Karpas-422 (cell line): ENCODE data around the gene ALS2. TPM values are rescaled to one million over a fixed set of nuclear protein-coding genes. Genes with fewer than 3 reads are reported as not detected.
"Not testable (repeated sequence)": the region's sequence is repeated elsewhere in the genome, so short reads cannot be mapped to it uniquely, and the experiment has no call there.

Experiments
- DNase-seq: peaks from one replicate; pipeline ENCODE4 v3.0.0-alpha.2; 2015
- H2AFZ ChIP-seq: fragments of 200-600 bp; sonication (generic); 2 replicates; pipeline ENCODE4 v1.6.1; 2014; ENCODE audit warnings: antibody characterized with exemption, low read length, mixed read lengths
- H3K27ac ChIP-seq: fragments of 200-600 bp; sonication (generic); 2 replicates; pipeline ENCODE4 v1.5.1; 2014; ENCODE audit warnings: mild to moderate bottlenecking, low read length, moderate library complexity
- H3K27me3 ChIP-seq: fragments of 200-600 bp; sonication (generic); 2 replicates; pipeline ENCODE4 v1.6.1; 2014; ENCODE audit warnings: low read length, mixed read lengths
- H3K36me3 ChIP-seq: fragments of 200-600 bp; sonication (generic); 2 replicates; pipeline ENCODE4 v1.6.1; 2014; ENCODE audit warnings: low read length, mixed read lengths; ENCODE audit not compliant: insufficient read depth
- H3K4me1 ChIP-seq: fragments of 200-600 bp; sonication (generic); 2 replicates; pipeline ENCODE4 v1.6.1; 2014; ENCODE audit warnings: mild to moderate bottlenecking, low read length, mixed read lengths
- H3K4me2 ChIP-seq: fragments of 200-600 bp; sonication (generic); 2 replicates; pipeline ENCODE4 v1.6.1; 2014; ENCODE audit warnings: low read length, low read depth, mild to moderate bottlenecking; ENCODE audit not compliant: poor library complexity, severe bottlenecking
- H3K4me3 ChIP-seq: fragments of 200-600 bp; sonication (generic); 2 replicates; pipeline ENCODE4 v1.5.1; 2014; ENCODE audit warnings: mild to moderate bottlenecking, antibody characterized with exemption, low read length, mixed read lengths
- H3K79me2 ChIP-seq: fragments of 200-600 bp; sonication (generic); 2 replicates; pipeline ENCODE4 v1.6.1; 2014; ENCODE audit warnings: mild to moderate bottlenecking, low read length, mixed read lengths
- H3K9ac ChIP-seq: fragments of 200-600 bp; sonication (generic); 2 replicates; pipeline ENCODE4 v1.6.0; 2014; ENCODE audit warnings: low read length
- H3K9me2 ChIP-seq: fragments of 200-600 bp; sonication (generic), shearing (Covaris generic); replicated peaks from 2 replicates; pipeline ENCODE4 v1.6.0; 2014; ENCODE audit warnings: mild to moderate bottlenecking, low read length, moderate library complexity; ENCODE audit not compliant: insufficient read depth
- H3K9me3 ChIP-seq: fragments of 300-700, 200-600 bp; sonication (generic); 2 replicates; pipeline ENCODE4 v1.6.1; 2014; ENCODE audit warnings: low read length, mixed read lengths
- H4K20me1 ChIP-seq: fragments of 200-600 bp; sonication (generic); 2 replicates; pipeline ENCODE4 v1.6.1; 2014; ENCODE audit warnings: mild to moderate bottlenecking, antibody characterized with exemption, low read length, low read depth; ENCODE audit not compliant: insufficient read depth
- total RNA-seq: library from RNA; depleted of rRNA; stranded (reverse); fragments of >200 nt; shearing (Covaris generic); gene quantifications from 2 replicates; pipeline ENCODE4 v1.2.3, GENCODE V29; 2014; ENCODE audit warnings: low replicate concordance

Gene ALS2
- total RNA-seq, 1 experiment from 2014 or later, result 13.9 TPM

GRCh38 chr2:201813996-201814760 lies 33.4 kb upstream of the ALS2 start:
- H3K79me2 ChIP-seq, result no peaks in the 10 kb centered on the region
- DNase-seq, result no peak
- no peaks in the 10 kb centered on the region for H3K27me3 ChIP-seq
- H3K9me3 ChIP-seq, result no peaks in the 10 kb centered on the region
- H3K9ac ChIP-seq, result no peak overlapping the region
- H3K4me1 ChIP-seq, result no peaks in the 10 kb centered on the region
- H3K27ac ChIP-seq, result no peak overlapping the region
- H3K4me2 ChIP-seq, result no peak overlapping the region
- no peak overlapping the region for H2AFZ ChIP-seq
- H3K36me3 ChIP-seq, result no peaks in the 10 kb centered on the region
- H4K20me1 ChIP-seq, result no peaks in the 10 kb centered on the region
- H3K4me3 ChIP-seq, result no peak overlapping the region
- H3K9me2 ChIP-seq, result no peaks in the 10 kb centered on the region

DNA sequence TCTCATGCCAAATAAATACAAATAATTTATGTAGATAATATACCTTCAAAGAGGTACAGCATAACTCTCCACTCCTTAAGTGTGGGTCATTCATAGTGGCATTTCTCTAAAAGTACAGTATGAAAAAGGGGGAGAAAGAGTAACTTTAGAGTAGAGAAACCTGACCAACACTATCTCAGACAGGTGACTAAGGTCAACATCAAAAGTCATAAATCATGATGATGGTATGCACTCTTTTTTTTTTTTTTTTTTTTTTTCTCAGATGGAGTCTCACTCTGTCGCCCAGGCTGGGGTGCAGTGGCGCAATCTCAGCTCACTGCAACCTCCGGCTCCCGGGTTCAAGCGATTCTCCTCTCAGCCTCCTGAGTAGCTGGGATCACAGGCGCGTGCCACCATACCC lies 29.9 kb upstream of the ALS2 start:
- not testable (repeated sequence) for H3K36me3 ChIP-seq, H4K20me1 ChIP-seq, DNase-seq

GRCh38 chr2:201809633-201810032 lies 28.9 kb upstream of the ALS2 start:
- Histone ChIP-seq H3K36me3 (no peaks in the 10 kb centered on the region), H3K9ac (no peak overlapping the region), H3K4me1 (peaks cover 13% of the 10 kb centered on the region), H3K79me2 (no peaks in the 10 kb centered on the region), H3K9me3 (no peaks in the 10 kb centered on the region), H2AFZ (no peak overlapping the region), H3K9me2 (no peaks in the 10 kb centered on the region), H3K27me3 (no peaks in the 10 kb centered on the region), H3K4me2 (no peak overlapping the region), H3K4me3 (no peak overlapping the region), H4K20me1 (no peaks in the 10 kb centered on the region), H3K27ac (no peak overlapping the region)
- no peak for DNase-seq

More for the DNA sequence above, 29.9 kb upstream of the ALS2 start:
- H3K27me3 ChIP-seq, H3K9me3 ChIP-seq, H3K27ac ChIP-seq, H3K4me2 ChIP-seq, H3K9ac ChIP-seq, H3K9me2 ChIP-seq, H2AFZ ChIP-seq, H3K79me2 ChIP-seq, H3K4me3 ChIP-seq: not testable (repeated sequence)
- H3K4me1 ChIP-seq, result peaks cover 13% of the 10 kb centered on the region

GRCh38 chr2:201808027-201808426 lies 27.3 kb upstream of the ALS2 start:
- H3K79me2 ChIP-seq, result no peaks in the 10 kb centered on the region
- no peak overlapping the region for H2AFZ ChIP-seq
- no peaks in the 10 kb centered on the region for H4K20me1 ChIP-seq
- no peaks in the 10 kb centered on the region for H3K9me2 ChIP-seq
- H3K4me1 ChIP-seq, result peaks cover 13% of the 10 kb centered on the region
- no peak for DNase-seq
- H3K4me2 ChIP-seq, result no peak overlapping the region
- no peak overlapping the region for H3K4me3 ChIP-seq
- no peaks in the 10 kb centered on the region for H3K9me3 ChIP-seq
- H3K9ac ChIP-seq, result no peak overlapping the region
- no peaks in the 10 kb centered on the region for H3K36me3 ChIP-seq
- no peaks in the 10 kb centered on the region for H3K27me3 ChIP-seq
- no peak overlapping the region for H3K27ac ChIP-seq

DNA sequence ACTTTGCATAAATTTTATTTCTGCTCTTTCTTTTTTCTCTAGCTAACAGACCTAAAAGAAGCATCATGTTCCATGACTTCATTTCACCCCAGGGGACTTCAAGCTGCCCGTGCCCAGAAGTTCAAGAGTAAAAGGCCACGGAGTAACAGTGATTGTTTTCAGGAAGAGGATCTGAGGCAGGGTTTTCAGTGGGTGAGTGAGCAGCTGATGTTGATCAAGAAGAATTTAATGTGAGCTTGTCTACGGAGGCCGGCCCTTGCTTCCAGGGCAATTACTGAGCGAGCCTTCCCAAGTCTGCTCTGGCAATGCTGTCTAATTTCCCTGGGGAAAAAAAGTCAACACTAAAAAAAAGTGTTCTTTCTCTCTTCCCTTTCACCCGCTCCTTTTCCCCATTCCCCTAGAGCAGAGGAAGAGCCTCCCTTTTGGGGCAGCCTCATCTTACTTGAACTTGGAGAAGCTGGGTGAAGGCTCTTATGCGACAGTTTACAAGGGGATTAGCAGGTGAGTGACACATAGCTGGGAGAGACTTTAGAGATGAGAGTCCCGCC lies 26.8 kb upstream of the ALS2 start:
- Histone ChIP-seq H3K4me1 (peaks cover 13% of the 10 kb centered on the region), H3K36me3 (no peaks in the 10 kb centered on the region), H3K9me2 (no peaks in the 10 kb centered on the region), H3K9me3 (no peaks in the 10 kb centered on the region), H3K4me2 (no peak overlapping the region), H4K20me1 (no peaks in the 10 kb centered on the region), H2AFZ (no peak overlapping the region), H3K4me3 (no peak overlapping the region), H3K79me2 (no peaks in the 10 kb centered on the region), H3K27me3 (no peaks in the 10 kb centered on the region), H3K27ac (no peak overlapping the region), H3K9ac (no peak overlapping the region)
- DNase-seq, result peak; percentile 59

DNA sequence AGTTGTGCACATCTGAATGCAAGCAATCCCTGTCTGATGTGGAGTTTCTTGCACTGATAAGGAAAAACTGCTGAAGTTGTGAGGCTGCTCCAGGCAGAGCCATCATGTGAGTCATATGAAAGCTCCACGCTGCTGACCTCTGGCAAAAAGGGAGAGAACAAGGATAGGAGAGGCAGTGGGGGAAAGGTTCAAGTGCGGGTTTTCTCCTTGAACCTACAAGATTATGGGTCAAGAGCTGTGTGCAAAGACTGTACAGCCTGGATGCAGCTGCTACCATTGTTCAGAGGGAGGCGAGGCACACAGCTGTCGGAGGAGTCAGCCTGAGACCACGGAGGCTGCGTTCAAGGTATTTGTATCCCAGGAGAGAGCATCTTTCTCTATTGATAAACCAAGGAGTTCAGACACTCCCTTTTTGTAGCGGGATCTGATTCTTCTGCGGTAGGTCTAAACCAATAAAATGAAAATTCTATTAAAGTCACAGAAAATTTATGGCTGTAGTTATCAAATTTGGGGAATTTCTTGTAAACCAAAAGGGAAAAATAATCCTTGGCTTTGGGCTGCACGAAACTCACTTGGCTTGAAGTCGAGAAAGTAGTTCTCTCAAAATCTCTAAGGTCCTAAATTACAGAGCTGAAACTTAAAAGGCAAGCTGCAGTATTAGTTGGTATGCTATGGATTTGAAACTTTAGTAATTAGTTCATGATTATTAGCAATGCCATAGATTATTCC lies 25.9 kb upstream of the ALS2 start, which contains the start of gene CDK15:
Gene CDK15, plus strand, starts transcription at position 96 of the 729 bp plus-strand sequence. Its CDS starts 128 bp downstream, at position 224.
- H3K4me3 ChIP-seq, result no peak within 1 kb of the TSS
- no peak within 1 kb of the TSS for H3K9ac ChIP-seq
- H2AFZ ChIP-seq, result no peak within 1 kb of the TSS
- no peaks in the 10 kb centered on the region for H3K79me2 ChIP-seq
- H3K9me2 ChIP-seq, result no peaks in the 10 kb centered on the region
- H3K4me2 ChIP-seq, result no peak within 1 kb of the TSS
- peaks cover 13% of the 10 kb centered on the region for H3K4me1 ChIP-seq
- no peaks in the 10 kb centered on the region for H3K9me3 ChIP-seq
- DNase-seq, result no peak
- H3K27me3 ChIP-seq, result no peaks in the 10 kb centered on the region
- H3K36me3 ChIP-seq, result no peaks in the 10 kb centered on the region
- H4K20me1 ChIP-seq, result no peaks in the 10 kb centered on the region
- H3K27ac ChIP-seq, result no peak within 1 kb of the TSS

GRCh38 chr2:201798914-201799285 lies 18.2 kb upstream of the ALS2 start:
- H4K20me1 ChIP-seq, H3K9me3 ChIP-seq, H3K79me2 ChIP-seq, H3K4me2 ChIP-seq, H3K4me1 ChIP-seq, H3K27me3 ChIP-seq, H3K9ac ChIP-seq, H3K36me3 ChIP-seq, H3K9me2 ChIP-seq, H3K27ac ChIP-seq, H2AFZ ChIP-seq, H3K4me3 ChIP-seq: not testable (repeated sequence)
- DNase-seq, result peak; percentile 64

DNA sequence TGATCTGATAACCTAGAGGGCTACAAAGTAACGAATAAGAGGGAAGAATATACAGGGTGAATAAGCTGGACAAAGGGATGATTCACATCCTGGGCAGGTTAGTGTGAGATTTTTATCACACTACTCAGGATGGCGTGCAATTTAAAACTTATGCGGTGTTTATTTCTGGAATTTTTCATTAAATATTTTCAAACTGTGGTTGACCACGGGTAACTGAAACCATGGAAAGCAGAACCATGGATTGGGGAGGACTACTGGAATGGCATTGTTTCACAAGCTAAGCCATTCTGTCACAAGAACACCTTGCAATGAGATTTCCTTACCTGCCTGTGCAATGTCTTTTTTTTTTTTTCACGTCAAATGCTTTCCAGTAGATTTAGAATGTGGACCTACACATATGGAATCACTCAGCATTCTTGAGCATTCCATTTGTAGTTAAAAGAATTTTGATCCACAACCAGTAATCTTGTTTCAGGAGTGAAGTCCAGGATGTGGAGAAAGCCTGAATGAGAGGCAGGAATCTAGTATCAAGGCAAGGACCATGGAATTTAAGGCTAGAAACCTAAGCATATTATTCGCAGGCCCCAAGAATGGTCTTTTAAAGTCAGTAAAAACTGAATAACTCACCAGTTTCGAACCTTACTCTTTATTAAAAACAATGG lies 17.6 kb upstream of the ALS2 start:
- H3K4me1 ChIP-seq, result no peaks in the 10 kb centered on the region
- no peaks in the 10 kb centered on the region for H3K9me3 ChIP-seq
- no peaks in the 10 kb centered on the region for H3K27me3 ChIP-seq
- no peaks in the 10 kb centered on the region for H3K36me3 ChIP-seq
- H3K9me2 ChIP-seq, result no peaks in the 10 kb centered on the region
- H2AFZ ChIP-seq, result no peak overlapping the region
- no peak overlapping the region for H3K4me2 ChIP-seq
- H3K9ac ChIP-seq, result no peak overlapping the region
- H3K27ac ChIP-seq, result no peak overlapping the region
- H3K79me2 ChIP-seq, result no peaks in the 10 kb centered on the region
- no peak overlapping the region for H3K4me3 ChIP-seq
- H4K20me1 ChIP-seq, result no peaks in the 10 kb centered on the region
- no peak for DNase-seq
